Testis (tissue), 3 donors: Measurements from ENCODE around the gene EXOC3L1. TPM values are rescaled to one million over a fixed set of nuclear protein-coding genes. Genes with fewer than 3 reads are reported as not detected.

Experiments
- DNase-seq: peaks from one replicate; pipeline ENCODE4 v3.0.0-alpha.2; 2019
- H3K27ac ChIP-seq, 2 donors: fragments of 200-600 bp; sonication (generic); one replicate each; pipeline ENCODE4 v1.5.1; 2019
- H3K27me3 ChIP-seq: fragments of 200-600 bp; sonication (generic); one replicate; pipeline ENCODE4 v1.5.1; 2019
- H3K36me3 ChIP-seq: fragments of 200-600 bp; sonication (generic); one replicate; pipeline ENCODE4 v1.5.1; 2017; ENCODE audit warnings: low read depth; ENCODE audit errors: missing control alignments
- H3K4me1 ChIP-seq: fragments of 200-600 bp; sonication (generic); one replicate; pipeline ENCODE4 v1.5.1; 2019
- H3K4me3 ChIP-seq, 2 donors: fragments of 200-600 bp; sonication (generic); one replicate each; pipeline ENCODE4 v1.5.1; 2017 to 2019
- H3K9me3 ChIP-seq: fragments of 200-600 bp; sonication (generic); one replicate; pipeline ENCODE4 v1.5.1; 2017
- POLR2A ChIP-seq: fragments of 450-650 bp; IDR thresholded peaks from one replicate; pipeline ENCODE4 v1.6.1; 2017; ENCODE audit warnings: antibody characterized with exemption, mild to moderate bottlenecking, moderate library complexity
- WGBS, 2 donors: methylation state at CpG; one replicate each; pipeline ENCODE4 v1.1.5; 2018; 5-methylcytosine and 5-hydroxymethylcytosine counted together
- intact Hi-C: fragments of 100-400 bp; cut with DNase I; formaldehyde crosslinking; loops from one replicate; pipeline ENCODE4 v1.15.1; 2023; ENCODE audit warnings: low total_unique reads
- polyA plus RNA-seq: library from polyadenylated mRNA; stranded (reverse); fragments of 350-450 nt; fragmentation: Illumina TruSeq; extraction: RNeasy Lipid Tissue Mini Kit (QIAGEN cat#74804); gene quantifications from one replicate; pipeline ENCODE4 v1.2.3, GENCODE V29; 2014; ENCODE audit warnings: low read depth, low replicate concordance; ENCODE audit not compliant: insufficient read depth
- total RNA-seq, 2 donors: library from RNA; depleted of rRNA; stranded (reverse); fragments of >200 nt; gene quantifications; one replicate each; pipeline ENCODE4 v1.2.3, GENCODE V29; 2016
- TF ChIP-seq, protein P1 (sequence below), 3 experiments: fragments of 450-650 bp in 2 of 3; fragments of 200-600 bp in 1 of 3; sonication (generic) in 1 of 3; IDR thresholded peaks; one replicate each; pipeline ENCODE4 v1.5.1; 2016 to 2019; ENCODE audit warnings: antibody characterized with exemption in 3 of 3, mild to moderate bottlenecking in 2 of 3, moderate library complexity in 1 of 3

The EXOC3L1 gene
- total and polyA plus RNA-seq, 3 donors from 2014 or later: 2.6 to 9.0 (median 5.1) TPM

DNA sequence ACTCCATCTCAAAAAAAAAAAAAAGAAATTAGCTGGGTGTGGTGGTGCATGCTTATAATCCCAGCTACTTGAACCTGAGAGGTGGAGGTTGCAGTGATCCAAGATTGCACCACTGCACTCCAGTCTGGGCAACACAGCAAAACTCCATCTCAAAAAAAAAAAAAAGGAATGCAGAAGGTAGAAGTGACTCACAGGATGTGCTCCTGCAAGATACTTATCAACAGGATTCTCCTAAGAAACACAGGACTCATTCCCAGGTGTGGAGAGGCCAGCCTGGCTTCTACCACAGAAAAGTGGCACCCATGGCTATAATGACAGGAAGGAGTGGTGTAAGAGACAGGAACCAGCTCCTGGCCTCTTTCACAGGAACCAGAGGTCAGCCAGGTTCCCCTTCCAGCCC, 22.8 kb upstream of the EXOC3L1 start:
- TF ChIP-seq POLR2A: no peak
- TF ChIP-seq, protein P1, sequence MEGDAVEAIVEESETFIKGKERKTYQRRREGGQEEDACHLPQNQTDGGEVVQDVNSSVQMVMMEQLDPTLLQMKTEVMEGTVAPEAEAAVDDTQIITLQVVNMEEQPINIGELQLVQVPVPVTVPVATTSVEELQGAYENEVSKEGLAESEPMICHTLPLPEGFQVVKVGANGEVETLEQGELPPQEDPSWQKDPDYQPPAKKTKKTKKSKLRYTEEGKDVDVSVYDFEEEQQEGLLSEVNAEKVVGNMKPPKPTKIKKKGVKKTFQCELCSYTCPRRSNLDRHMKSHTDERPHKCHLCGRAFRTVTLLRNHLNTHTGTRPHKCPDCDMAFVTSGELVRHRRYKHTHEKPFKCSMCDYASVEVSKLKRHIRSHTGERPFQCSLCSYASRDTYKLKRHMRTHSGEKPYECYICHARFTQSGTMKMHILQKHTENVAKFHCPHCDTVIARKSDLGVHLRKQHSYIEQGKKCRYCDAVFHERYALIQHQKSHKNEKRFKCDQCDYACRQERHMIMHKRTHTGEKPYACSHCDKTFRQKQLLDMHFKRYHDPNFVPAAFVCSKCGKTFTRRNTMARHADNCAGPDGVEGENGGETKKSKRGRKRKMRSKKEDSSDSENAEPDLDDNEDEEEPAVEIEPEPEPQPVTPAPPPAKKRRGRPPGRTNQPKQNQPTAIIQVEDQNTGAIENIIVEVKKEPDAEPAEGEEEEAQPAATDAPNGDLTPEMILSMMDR (IDR thresholded peaks at IDR 0.05): no peak
- peaks cover 5% of the 10 kb centered on the region for H3K4me1 ChIP-seq
- H3K27ac ChIP-seq: no peak overlapping the region
- intact Hi-C loops: no loop called here
- no peak for DNase-seq
- no peak overlapping the region for H3K4me3 ChIP-seq
- H3K9me3 ChIP-seq: no peaks in the 10 kb centered on the region
- H3K36me3 ChIP-seq: no peaks in the 10 kb centered on the region
- no peaks in the 10 kb centered on the region for H3K27me3 ChIP-seq

DNA sequence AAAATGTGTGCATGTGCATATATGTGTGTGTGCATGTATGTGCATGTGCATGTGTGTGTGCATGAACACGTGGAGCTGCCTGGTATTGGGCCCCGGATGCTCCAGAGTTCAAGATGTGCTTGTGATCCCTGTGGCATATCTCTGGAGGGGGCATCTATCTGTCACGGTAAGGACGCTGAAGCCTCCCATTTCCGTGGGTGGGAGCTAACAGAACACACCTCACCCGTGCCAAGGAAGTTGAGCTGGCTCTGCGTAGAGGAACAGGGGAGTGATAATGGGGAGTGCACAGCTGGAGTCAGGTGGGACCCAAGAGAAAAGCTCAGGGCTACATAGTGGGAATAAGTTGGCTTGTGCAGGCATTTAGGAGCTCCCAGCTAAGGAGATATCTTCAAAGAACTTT, 21.7 kb upstream of the EXOC3L1 start:
- H3K27ac ChIP-seq: no peak overlapping the region
- DNase-seq: no peak
- peaks cover 14% of the 10 kb centered on the region for H3K4me1 ChIP-seq
- H3K36me3 ChIP-seq: no peaks in the 10 kb centered on the region
- 51 to 54% methylated on average over 4 to 7 of the region's 7 CpGs for WGBS, 2 donors
- H3K27me3 ChIP-seq: no peaks in the 10 kb centered on the region
- intact Hi-C loops: no loop called here
- H3K9me3 ChIP-seq: no peaks in the 10 kb centered on the region
- no peak overlapping the region for H3K4me3 ChIP-seq
- TF ChIP-seq, protein P1 (IDR thresholded peaks at IDR 0.05): no peak

DNA sequence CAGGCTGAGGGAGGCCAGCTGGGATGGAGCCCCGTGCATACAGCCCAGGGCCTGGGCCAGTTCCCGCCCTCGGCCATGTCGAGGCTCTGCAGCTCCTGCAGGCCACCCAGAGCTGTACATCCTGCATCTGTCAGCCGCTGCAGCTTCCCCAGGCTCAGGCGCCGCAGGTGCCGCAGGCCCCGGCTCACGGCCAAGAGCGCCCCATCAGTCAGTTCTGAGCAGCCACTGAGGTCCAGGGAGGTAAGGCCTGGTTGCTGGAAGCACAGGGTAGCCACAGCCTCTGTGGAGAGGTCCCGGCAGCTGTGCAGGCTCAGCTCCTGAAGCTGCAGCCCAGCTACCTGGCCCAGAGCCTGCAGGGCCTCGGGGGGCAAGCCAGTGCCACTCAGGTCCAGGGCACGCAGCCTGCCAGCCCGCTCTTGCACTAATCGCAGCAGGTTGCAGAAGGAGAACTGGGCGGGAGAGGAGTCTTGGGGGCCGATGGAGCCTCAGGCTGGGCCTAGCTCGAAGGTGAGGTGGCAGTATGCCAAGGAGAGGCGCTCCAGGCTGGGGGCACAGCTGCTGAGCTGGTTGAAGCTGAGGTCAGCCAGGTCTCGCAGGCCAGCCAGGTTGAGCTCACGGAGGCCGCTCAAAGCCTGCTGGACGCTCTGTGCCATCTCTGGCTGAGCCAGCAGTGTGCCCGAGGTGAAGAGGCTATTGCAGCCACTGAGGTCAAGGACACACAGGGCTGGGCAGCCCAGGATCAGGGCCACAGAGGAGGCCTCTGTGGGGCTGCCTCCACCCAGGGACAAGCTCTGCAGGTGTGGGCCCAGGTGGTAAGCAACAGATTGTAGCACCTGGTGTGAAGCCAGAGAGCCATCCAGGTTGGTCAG, 20.4 kb upstream of the EXOC3L1 start:
- DNase-seq: no peak
- Histone ChIP-seq H3K27ac (no peak overlapping the region), H3K36me3 (no peaks in the 10 kb centered on the region), H3K4me3 (no peak overlapping the region), H3K9me3 (no peaks in the 10 kb centered on the region), H3K27me3 (no peaks in the 10 kb centered on the region), H3K4me1 (peaks cover 14% of the 10 kb centered on the region)
- TF ChIP-seq, protein P1 (IDR thresholded peaks at IDR 0.05): no peak
- no peak for TF ChIP-seq POLR2A
- intact Hi-C loops: no loop called here
- 77 to 90% methylated on average over 2 to 18 of the region's 25 CpGs for WGBS, 2 donors

DNA sequence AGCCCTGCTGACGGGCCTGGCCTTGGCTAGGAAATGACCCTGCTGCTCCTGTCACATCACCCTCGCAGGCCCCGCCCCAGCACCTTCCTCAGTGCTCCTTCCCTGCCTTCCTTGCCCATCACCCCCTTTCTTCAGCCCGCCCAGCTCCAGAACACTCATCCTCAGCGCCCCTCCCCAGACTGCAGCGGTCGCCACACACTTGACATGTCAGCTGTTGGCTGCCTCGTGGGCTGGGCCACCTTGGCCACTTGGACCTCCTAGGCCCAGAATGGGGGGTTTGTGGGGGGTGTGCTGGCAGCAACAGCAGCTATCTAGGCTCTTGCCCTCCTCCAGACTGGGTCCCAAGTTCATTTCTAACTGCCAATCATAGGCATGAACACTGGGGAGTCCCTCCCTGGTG, 19.6 kb upstream of the EXOC3L1 start:
- Histone ChIP-seq H3K9me3 (no peaks in the 10 kb centered on the region), H3K36me3 (no peaks in the 10 kb centered on the region), H3K27me3 (no peaks in the 10 kb centered on the region), H3K4me1 (peaks cover 14% of the 10 kb centered on the region), H3K27ac (no peak overlapping the region), H3K4me3 (no peak overlapping the region)
- WGBS, 2 donors: 86 to 94% methylated on average over 8 of the region's 8 CpGs
- TF ChIP-seq POLR2A: no peak
- TF ChIP-seq, protein P1 (IDR thresholded peaks at IDR 0.05): no peak
- intact Hi-C loops: no loop called here
- DNase-seq: no peak
